A673 (cell line): Measurements from ENCODE around the gene MRTFA. TPM values are rescaled to one million over a fixed set of nuclear protein-coding genes. Genes with fewer than 3 reads are reported as not detected.

Experiments
- BruUV-seq: library from RNA; stranded (reverse); fragments of 400-500 nt; replicated peaks from 2 replicates; lab custom pipeline; 2021; lab: Mats Ljungman, UMichigan
- CTCF ChIA-PET: fragments of 300-600 bp; sonication (Branson Sonifier 250); formaldehyde crosslinking; loops from one replicate; lab custom pipeline; 2022; ENCODE audit warnings: antibody characterized with exemption; lab: Charles Lee
- POLR2A ChIA-PET: fragments of 300-600 bp; sonication (Branson Sonifier 250); formaldehyde crosslinking; loops from one replicate; lab custom pipeline; 2022; ENCODE audit warnings: antibody characterized with exemption; ENCODE audit not compliant: low non-redundant PET; lab: Charles Lee
- DNase-seq: peaks from one replicate; pipeline ENCODE4 v3.0.0-alpha.2; 2015; ENCODE audit warnings: low spot score
- H3K27ac ChIP-seq: fragments of 200-600 bp; sonication (generic); 2 replicates; pipeline ENCODE4 v1.5.1; 2016; ENCODE audit warnings: mixed run types, low read depth, mild to moderate bottlenecking, mixed read lengths, antibody characterized with exemption, low read length; ENCODE audit not compliant: poor library complexity, severe bottlenecking
- H3K27me3 ChIP-seq: fragments of 200-600 bp; sonication (generic); replicated peaks from 2 replicates; pipeline ENCODE4 v1.6.1; 2017; ENCODE audit warnings: mixed run types, low read depth, mild to moderate bottlenecking, mixed read lengths, antibody characterized with exemption, low read length; ENCODE audit not compliant: insufficient read depth, poor library complexity
- H3K36me3 ChIP-seq: fragments of 200-600 bp; sonication (generic); 2 replicates; pipeline ENCODE4 v1.6.1; 2016; ENCODE audit warnings: mixed run types, mild to moderate bottlenecking, mixed read lengths, antibody characterized with exemption, low read length; ENCODE audit not compliant: insufficient read depth, poor library complexity, severe bottlenecking
- H3K4me1 ChIP-seq: fragments of 200-600 bp; sonication (generic); 2 replicates; pipeline ENCODE4 v1.6.1; 2017; ENCODE audit warnings: mixed run types, mild to moderate bottlenecking, mixed read lengths, antibody characterized with exemption, low read length; ENCODE audit not compliant: insufficient read depth, poor library complexity, severe bottlenecking
- H3K4me3 ChIP-seq: fragments of 200-600 bp; sonication (generic); 2 replicates; pipeline ENCODE4 v1.5.1; 2016; ENCODE audit warnings: low read depth, mixed run types, mild to moderate bottlenecking, mixed read lengths, low read length; ENCODE audit not compliant: poor library complexity, severe bottlenecking
- H3K9me3 ChIP-seq: fragments of 200-600 bp; sonication (generic); 2 replicates; pipeline ENCODE4 v1.6.1; 2016; ENCODE audit warnings: mixed run types, low read depth, mild to moderate bottlenecking, mixed read lengths, antibody characterized with exemption, low read length; ENCODE audit not compliant: poor library complexity, severe bottlenecking
- EZH2 ChIP-seq: fragments of 200-600 bp; sonication (generic); IDR thresholded peaks from 2 replicates; pipeline ENCODE4 v1.6.1; 2017; ENCODE audit warnings: borderline replicate concordance, low read depth, mild to moderate bottlenecking, mixed read lengths, antibody characterized with exemption, low read length; ENCODE audit not compliant: poor library complexity, severe bottlenecking
- intact Hi-C: fragments of 100-400 bp; cut with micrococcal nuclease; formaldehyde crosslinking; loops from one replicate; pipeline ENCODE4 v1.10.0; 2022; ENCODE audit not compliant: unreplicated experiment
- total RNA-seq: library from RNA; stranded (reverse); gene quantifications from 2 replicates; pipeline ENCODE4 v1.2.3, GENCODE V29; 2021
- TF ChIP-seq, protein P1 (sequence below): fragments of 300-800, 200-600 bp; sonication (generic); conservative IDR thresholded peaks from 2 replicates; pipeline ENCODE4 v1.5.1; 2017; ENCODE audit warnings: low read depth, mild to moderate bottlenecking, antibody characterized with exemption, low read length, moderate library complexity, mixed read lengths

The MRTFA gene
- total RNA-seq, 1 experiment from 2014 or later = 35.8 TPM

DNA sequence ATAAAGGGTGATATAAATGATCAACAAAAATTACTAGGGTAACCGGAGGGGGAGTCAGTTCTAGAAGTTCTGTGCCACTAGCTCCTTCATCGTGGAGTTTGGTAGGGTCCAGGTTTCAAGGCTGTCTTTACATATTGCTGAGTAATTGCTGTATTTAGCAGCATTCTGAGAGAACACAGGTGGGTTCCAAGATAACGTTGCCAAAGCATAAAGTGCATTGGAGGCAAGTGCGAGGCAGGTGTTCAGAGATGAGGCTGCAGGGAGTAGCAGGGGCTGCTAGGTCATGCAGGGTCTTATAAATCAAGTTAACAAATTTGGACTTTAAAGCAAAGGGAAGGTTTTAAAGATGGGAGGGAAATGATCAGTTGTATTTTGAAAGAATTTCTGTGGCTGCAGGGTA, 248.3 kb downstream of the MRTFA start:
- ChIA-PET POLR2A (no interaction called here), CTCF (no interaction called here)
- no peaks in the 10 kb centered on the region for H3K36me3 ChIP-seq
- intact Hi-C loops = no loop called here
- no peak overlapping the region for H3K27ac ChIP-seq
- H3K27me3 ChIP-seq = no peaks in the 10 kb centered on the region
- peaks cover 35% of the 10 kb centered on the region for H3K4me1 ChIP-seq
- H3K4me3 ChIP-seq = no peak overlapping the region
- no peak for DNase-seq
- H3K9me3 ChIP-seq = no peaks in the 10 kb centered on the region
- TF ChIP-seq, protein P1, sequence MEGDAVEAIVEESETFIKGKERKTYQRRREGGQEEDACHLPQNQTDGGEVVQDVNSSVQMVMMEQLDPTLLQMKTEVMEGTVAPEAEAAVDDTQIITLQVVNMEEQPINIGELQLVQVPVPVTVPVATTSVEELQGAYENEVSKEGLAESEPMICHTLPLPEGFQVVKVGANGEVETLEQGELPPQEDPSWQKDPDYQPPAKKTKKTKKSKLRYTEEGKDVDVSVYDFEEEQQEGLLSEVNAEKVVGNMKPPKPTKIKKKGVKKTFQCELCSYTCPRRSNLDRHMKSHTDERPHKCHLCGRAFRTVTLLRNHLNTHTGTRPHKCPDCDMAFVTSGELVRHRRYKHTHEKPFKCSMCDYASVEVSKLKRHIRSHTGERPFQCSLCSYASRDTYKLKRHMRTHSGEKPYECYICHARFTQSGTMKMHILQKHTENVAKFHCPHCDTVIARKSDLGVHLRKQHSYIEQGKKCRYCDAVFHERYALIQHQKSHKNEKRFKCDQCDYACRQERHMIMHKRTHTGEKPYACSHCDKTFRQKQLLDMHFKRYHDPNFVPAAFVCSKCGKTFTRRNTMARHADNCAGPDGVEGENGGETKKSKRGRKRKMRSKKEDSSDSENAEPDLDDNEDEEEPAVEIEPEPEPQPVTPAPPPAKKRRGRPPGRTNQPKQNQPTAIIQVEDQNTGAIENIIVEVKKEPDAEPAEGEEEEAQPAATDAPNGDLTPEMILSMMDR = no peak
- TF ChIP-seq EZH2 = no peak
- no TSS peak for BruUV-seq

- Histone ChIP-seq H3K36me3 (no peaks in the 10 kb centered on the region), H3K27me3 (no peaks in the 10 kb centered on the region), H3K4me3 (no peak overlapping the region), H3K4me1 (peaks cover 33% of the 10 kb centered on the region), H3K27ac (no peak overlapping the region), H3K9me3 (no peaks in the 10 kb centered on the region)
- TF ChIP-seq, protein P1 = no peak
- no peak for TF ChIP-seq EZH2
- no peak for DNase-seq
- ChIA-PET CTCF (no interaction called here), POLR2A (no interaction called here)
- intact Hi-C loops = no loop called here
- no TSS peak for BruUV-seq
Observed at GRCh38 chr22:40387746-40388145, 248.8 kb downstream of the MRTFA start.

GRCh38 chr22:40385036-40385782, 251.3 kb downstream of the MRTFA start:
- Histone ChIP-seq H3K4me3 (no peak overlapping the region), H3K4me1 (peaks cover 20% of the 10 kb centered on the region), H3K27me3 (no peaks in the 10 kb centered on the region), H3K9me3 (no peaks in the 10 kb centered on the region), H3K27ac (peak overlapping the region; percentile 45), H3K36me3 (no peaks in the 10 kb centered on the region)
- peak; percentile 66 for DNase-seq
- ChIA-PET CTCF (no interaction called here), POLR2A (no interaction called here)
- BruUV-seq = TSS peak; percentile 6
- TF ChIP-seq, protein P1 = no peak
- TF ChIP-seq EZH2 = no peak
- intact Hi-C loops = no loop called here
